ENCODE data around the gene HCAR3. TPM values are rescaled to one million over a fixed set of nuclear protein-coding genes. Genes with fewer than 3 reads are reported as not detected.

The HCAR3 gene
- total and polyA plus RNA-seq, 2 of the 8 experiments (the other 6 are each of a cell fraction or from before 2014, with no cell fraction given), result not detected

DNA sequence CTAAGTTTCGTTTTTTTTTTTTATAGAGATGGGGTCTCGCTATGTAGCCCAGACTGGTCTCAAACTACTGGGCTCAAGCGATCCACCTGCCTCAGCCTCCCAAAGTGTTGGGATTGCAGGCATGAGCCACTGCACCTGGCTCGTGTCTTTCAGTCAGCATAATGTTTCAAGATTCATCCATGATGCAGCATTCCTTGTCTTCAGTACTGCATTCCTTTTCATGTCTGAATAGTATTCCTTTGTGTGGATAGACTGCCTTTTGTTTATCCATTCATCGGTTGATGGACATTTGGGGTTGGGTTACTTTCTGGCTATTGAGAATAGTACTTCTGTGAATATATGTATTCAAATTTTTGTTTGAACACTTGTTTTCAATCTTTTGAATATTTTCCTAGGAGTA, 50.9 kb downstream of the HCAR3 start:
- H3K4me1 ChIP-seq (replicated peaks in 1 of 4; ENCODE audit: control insufficient read depth in 3 of 4, insufficient read depth in 4 of 4, low read length in 3 of 4), result no peaks in the 10 kb centered on the region
- 81% methylated on average over 5 of the region's 5 CpGs; no CpG with 5 or more reads in 1 of the 2 experiments for WGBS, 2 experiments (ENCODE audit: extremely low coverage in 1 of 2, insufficient coverage in 1 of 2, insufficient read length in 1 of 2, insufficient replicate concordance in 2 of 2, low coverage in 1 of 2, low lambda C conversion rate in 2 of 2, missing lambda C conversion rate in 1 of 2)
- H2BK5ac ChIP-seq (ENCODE audit: low read depth, low read length), result no peak overlapping the region
- no peak overlapping the region for H2BK15ac ChIP-seq (ENCODE audit: low read length)
- H4K20me1 ChIP-seq (replicated peaks in 1 of 2; ENCODE audit: control insufficient read depth in 1 of 2, insufficient read depth in 2 of 2, low read length in 2 of 2), result no peaks in the 10 kb centered on the region
- no peak overlapping the region for H3K4me2 ChIP-seq (ENCODE audit: insufficient read depth in 1 of 2, low read depth in 2 of 2, low read length in 2 of 2)
- H3K4ac ChIP-seq (replicated peaks; ENCODE audit: insufficient read length, low read depth, low read length), result no peak overlapping the region
- no peaks in the 10 kb centered on the region for H3K9me3 ChIP-seq (ENCODE audit: insufficient read depth in 2 of 2, low read depth in 1 of 2, low read length in 1 of 2)
- H3K79me1 ChIP-seq (ENCODE audit: low read depth, low read length), result no peaks in the 10 kb centered on the region
- H3K36me3 ChIP-seq (ENCODE audit: control insufficient read depth in 2 of 4, insufficient read depth in 4 of 4, low read length in 3 of 4), result no peaks in the 10 kb centered on the region
- CTCF ChIA-PET (ENCODE audit: partially characterized antibody), result interaction anchor here (0.5 to 1.3 kb wide), 2 partner anchors 9 to 75 kb away, joined by 4 to 5 read pairs; no protein-coding TSS in a partner anchor
- DNase-seq (ENCODE audit: low read depth in 1 of 2, low spot score in 2 of 2) (no peak), FAIRE-seq (no peak)
- H3K56ac ChIP-seq (replicated peaks; ENCODE audit: insufficient read length, low read depth, low read length), result no peak overlapping the region
- no peak overlapping the region for H4K8ac ChIP-seq (ENCODE audit: extremely low read depth, insufficient read depth, low read length)
- no peak overlapping the region for H2BK20ac ChIP-seq (ENCODE audit: low read length)
- no peak overlapping the region for H4K91ac ChIP-seq (replicated peaks; ENCODE audit: insufficient read length, low read length)
- no peak overlapping the region for H3K23ac ChIP-seq (ENCODE audit: insufficient read length)
- H3K79me2 ChIP-seq (ENCODE audit: control insufficient read depth in 1 of 2, insufficient read depth in 2 of 2, low read length in 2 of 2), result no peaks in the 10 kb centered on the region
- H3K23me2 ChIP-seq (ENCODE audit: low read depth, low read length), result no peaks in the 10 kb centered on the region
- H3K27me3 ChIP-seq (replicated peaks in 1 of 4; ENCODE audit: control insufficient read depth in 3 of 4, extremely low read depth in 1 of 4, insufficient read depth in 3 of 4, low read length in 3 of 4), result no peaks in the 10 kb centered on the region
- H3K27ac ChIP-seq (ENCODE audit: low read depth, low read length), result no peak overlapping the region
- no peak overlapping the region for H3K14ac ChIP-seq (ENCODE audit: insufficient read length)
- no peak overlapping the region for H3K4me3 ChIP-seq (ENCODE audit: extremely low read depth in 1 of 4, insufficient read depth in 2 of 4, low read depth in 3 of 4, low read length in 4 of 4)
- H2BK120ac ChIP-seq (replicated peaks; ENCODE audit: low read depth, low read length), result no peak overlapping the region
- H3K9ac ChIP-seq (replicated peaks in 1 of 4; ENCODE audit: extremely low read depth in 1 of 4, low read depth in 3 of 4, low read length in 3 of 4), result no peak overlapping the region
- H4K5ac ChIP-seq (ENCODE audit: insufficient read length, low read depth, low read length), result no peak overlapping the region
- no peak overlapping the region for H2AK5ac ChIP-seq (ENCODE audit: low read depth, low read length)
- no peak overlapping the region for H2BK12ac ChIP-seq (ENCODE audit: low read depth, low read length)
- no peak overlapping the region for H2AFZ ChIP-seq (ENCODE audit: low read length)
- POLR2A ChIA-PET (ENCODE audit: partially characterized antibody), result interaction anchor here (1.7 kb wide), 1 partner anchor 9 kb away, joined by 3 read pairs; no protein-coding TSS in a partner anchor
- no peak overlapping the region for H3K18ac ChIP-seq (ENCODE audit: extremely low read depth, low read length)
- TF ChIP-seq SIN3A (conservative IDR thresholded peaks at IDR 0.05 in 1 of 2, IDR thresholded peaks at IDR 0.05 in 1 of 2; ENCODE audit: low read depth in 1 of 2, low read length in 2 of 2), result no peak
- TF ChIP-seq EP300 (IDR thresholded peaks at IDR 0.05; ENCODE audit: borderline replicate concordance in 1 of 2, low read depth in 2 of 2, low read length in 2 of 2), result no peak
- TF ChIP-seq CBX8 (IDR thresholded peaks at IDR 0.05; ENCODE audit: borderline replicate concordance, low read depth, low read length), result no peak
- no peak for TF ChIP-seq ATF3 (IDR thresholded peaks at IDR 0.05; ENCODE audit: insufficient read depth, low read depth, low read length)
- TF ChIP-seq MAFK (IDR thresholded peaks at IDR 0.05; ENCODE audit: low read depth, low read length), result no peak
- no peak for TF ChIP-seq SP2 (IDR thresholded peaks at IDR 0.05; ENCODE audit: low read length)
- TF ChIP-seq POU5F1 (IDR thresholded peaks at IDR 0.05; ENCODE audit: low read depth, low read length), result no peak
- no peak for TF ChIP-seq KDM5A (IDR thresholded peaks at IDR 0.05; ENCODE audit: low read length)
- TF ChIP-seq POLR2A (IDR thresholded peaks at IDR 0.05; ENCODE audit: control extremely low read depth in 1 of 2, low read depth in 2 of 2, low read length in 2 of 2), result no peak
- TF ChIP-seq SIX5 (IDR thresholded peaks at IDR 0.05; ENCODE audit: low read depth, low read length), result no peak
- TF ChIP-seq SP1 (IDR thresholded peaks at IDR 0.05; ENCODE audit: low read depth, low read length), result no peak
- TF ChIP-seq TBP (IDR thresholded peaks at IDR 0.05; ENCODE audit: low read depth, low read length), result no peak
- TF ChIP-seq CBX5 (IDR thresholded peaks at IDR 0.05; ENCODE audit: low read depth, low read length), result no peak
- TF ChIP-seq RXRA (IDR thresholded peaks at IDR 0.05; ENCODE audit: insufficient read depth, low read depth, low read length), result no peak

All from H1 (cell line).